Mucosa of stomach (tissue), 1 donor: ENCODE data around the gene IBA57.
"Not testable (repeated sequence)": the region's sequence is repeated elsewhere in the genome, so short reads cannot be mapped to it uniquely, and the experiment has no call there.

Experiments
- H3K27me3 ChIP-seq: one replicate; pipeline ENCODE4 v1.7.0; 2013; ENCODE audit warnings: mild to moderate bottlenecking, low read length; ENCODE audit not compliant: control insufficient read depth, insufficient read depth
- H3K36me3 ChIP-seq: one replicate; pipeline ENCODE4 v1.7.0; 2013; ENCODE audit warnings: low read length; ENCODE audit not compliant: control insufficient read depth, insufficient read depth
- H3K4me1 ChIP-seq: one replicate; pipeline ENCODE4 v1.7.0; 2013; ENCODE audit warnings: mild to moderate bottlenecking, low read length; ENCODE audit not compliant: control insufficient read depth, insufficient read depth
- H3K4me3 ChIP-seq: one replicate; pipeline ENCODE4 v1.7.0; 2013; ENCODE audit warnings: low read length
- H3K9ac ChIP-seq: one replicate; pipeline ENCODE4 v1.7.0; 2013; ENCODE audit warnings: mild to moderate bottlenecking, low read length, moderate library complexity
- H3K9me3 ChIP-seq: one replicate; pipeline ENCODE4 v1.7.0; 2013; ENCODE audit warnings: mild to moderate bottlenecking, low read length, moderate library complexity; ENCODE audit not compliant: control insufficient read depth
- donor health status: Pancreatic carcinoma.

The IBA57 gene

DNA sequence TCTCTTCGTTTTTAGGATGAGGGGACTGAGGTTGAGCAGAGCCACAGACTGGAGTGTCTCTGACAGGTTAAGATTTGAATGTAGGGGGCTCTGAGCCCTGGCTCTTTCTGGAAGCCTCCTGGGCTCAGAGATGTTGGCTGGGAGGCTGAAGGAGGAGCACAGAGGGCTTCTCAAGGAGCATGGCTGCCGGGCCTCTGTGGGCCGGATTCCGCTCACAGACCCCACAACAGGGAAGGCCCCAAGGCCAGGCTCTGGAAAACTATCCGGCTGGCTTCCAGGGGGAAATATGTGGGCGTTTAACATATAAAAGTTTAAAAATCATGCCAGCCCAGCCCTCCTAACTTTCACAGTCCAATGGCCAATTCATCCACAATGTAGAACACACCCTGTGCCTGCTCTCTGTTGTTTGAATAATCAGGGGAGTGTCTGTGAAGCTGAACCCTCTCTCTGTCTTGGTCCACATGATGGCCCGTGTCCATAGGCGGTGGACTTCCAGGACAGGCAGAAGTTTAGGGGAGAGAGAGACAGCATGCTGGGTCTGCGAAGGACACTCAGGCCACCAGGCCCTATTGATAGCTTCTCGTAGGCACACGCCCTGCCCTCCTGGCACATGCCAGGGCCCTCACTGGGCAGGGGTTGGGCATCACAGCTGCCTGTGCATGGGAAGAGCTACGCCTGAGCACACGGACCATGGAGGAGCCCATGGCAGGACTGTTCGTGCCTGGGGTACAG is 53.1 kb downstream of the IBA57 start:
- Histone ChIP-seq H3K4me3 (no peak overlapping the region), H3K36me3 (no peaks in the 10 kb centered on the region), H3K4me1 (no peaks in the 10 kb centered on the region), H3K9ac (no peak overlapping the region), H3K27me3 (no peaks in the 10 kb centered on the region), H3K9me3 (no peaks in the 10 kb centered on the region)

GRCh38 chr1:228219245-228219961 is 53.8 kb downstream of the IBA57 start:
- Histone ChIP-seq H3K9me3 (no peaks in the 10 kb centered on the region), H3K4me1 (no peaks in the 10 kb centered on the region), H3K36me3 (no peaks in the 10 kb centered on the region), H3K27me3 (no peaks in the 10 kb centered on the region), H3K4me3 (no peak overlapping the region), H3K9ac (no peak overlapping the region)

- no peaks in the 10 kb centered on the region for H3K4me1 ChIP-seq
- no peak overlapping the region for H3K9ac ChIP-seq
- H3K36me3 ChIP-seq: no peaks in the 10 kb centered on the region
- no peaks in the 10 kb centered on the region for H3K9me3 ChIP-seq
- H3K27me3 ChIP-seq: no peaks in the 10 kb centered on the region
- no peak overlapping the region for H3K4me3 ChIP-seq
Measured at GRCh38 chr1:228219962-228220780, 54.6 kb downstream of the IBA57 start.

DNA sequence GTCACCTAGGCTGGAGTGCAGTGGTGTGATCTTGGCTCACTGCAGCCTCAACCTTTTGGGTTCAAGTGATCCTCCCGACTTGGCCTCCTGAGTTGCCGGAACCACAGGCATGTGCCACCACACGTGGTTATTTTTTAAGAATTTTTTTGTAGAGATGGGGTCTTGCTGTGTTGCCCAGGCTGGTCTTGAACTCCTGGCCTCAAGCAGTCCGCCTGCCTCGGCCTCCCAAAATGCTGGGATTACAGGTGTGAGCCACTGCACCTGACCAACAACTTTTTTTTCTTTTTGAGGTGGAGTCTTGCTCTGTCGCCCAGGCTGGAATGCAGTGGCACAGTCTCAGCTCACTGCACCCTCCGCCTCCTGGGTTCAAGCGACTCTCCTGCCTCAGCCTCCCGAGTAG is 55.5 kb downstream of the IBA57 start:
- not testable (repeated sequence) for H3K27me3 ChIP-seq, H3K9ac ChIP-seq, H3K4me3 ChIP-seq, H3K36me3 ChIP-seq, H3K4me1 ChIP-seq, H3K9me3 ChIP-seq

DNA sequence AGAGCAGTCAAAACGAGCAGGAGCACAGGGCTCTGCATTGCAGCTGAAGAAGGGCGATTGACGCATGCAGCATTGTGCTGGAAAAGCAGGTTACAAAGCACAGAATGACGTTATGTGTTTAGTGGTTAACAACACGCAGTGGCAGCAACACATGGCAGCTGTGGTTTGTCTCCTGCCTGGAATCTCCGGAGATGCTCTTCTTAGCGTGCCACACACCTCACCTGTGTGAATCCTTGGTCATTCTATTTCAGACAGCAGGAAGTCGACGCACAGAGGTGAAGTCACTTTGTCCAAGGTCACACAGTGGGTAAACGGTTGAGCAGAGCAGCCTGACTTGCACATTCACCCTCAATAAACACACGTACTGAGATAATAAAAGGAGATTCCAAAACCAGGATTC is 56.9 kb downstream of the IBA57 start:
- Histone ChIP-seq H3K9me3 (no peaks in the 10 kb centered on the region), H3K4me3 (no peak overlapping the region), H3K9ac (no peak overlapping the region), H3K36me3 (no peaks in the 10 kb centered on the region), H3K27me3 (no peaks in the 10 kb centered on the region), H3K4me1 (peaks cover 3% of the 10 kb centered on the region)

DNA sequence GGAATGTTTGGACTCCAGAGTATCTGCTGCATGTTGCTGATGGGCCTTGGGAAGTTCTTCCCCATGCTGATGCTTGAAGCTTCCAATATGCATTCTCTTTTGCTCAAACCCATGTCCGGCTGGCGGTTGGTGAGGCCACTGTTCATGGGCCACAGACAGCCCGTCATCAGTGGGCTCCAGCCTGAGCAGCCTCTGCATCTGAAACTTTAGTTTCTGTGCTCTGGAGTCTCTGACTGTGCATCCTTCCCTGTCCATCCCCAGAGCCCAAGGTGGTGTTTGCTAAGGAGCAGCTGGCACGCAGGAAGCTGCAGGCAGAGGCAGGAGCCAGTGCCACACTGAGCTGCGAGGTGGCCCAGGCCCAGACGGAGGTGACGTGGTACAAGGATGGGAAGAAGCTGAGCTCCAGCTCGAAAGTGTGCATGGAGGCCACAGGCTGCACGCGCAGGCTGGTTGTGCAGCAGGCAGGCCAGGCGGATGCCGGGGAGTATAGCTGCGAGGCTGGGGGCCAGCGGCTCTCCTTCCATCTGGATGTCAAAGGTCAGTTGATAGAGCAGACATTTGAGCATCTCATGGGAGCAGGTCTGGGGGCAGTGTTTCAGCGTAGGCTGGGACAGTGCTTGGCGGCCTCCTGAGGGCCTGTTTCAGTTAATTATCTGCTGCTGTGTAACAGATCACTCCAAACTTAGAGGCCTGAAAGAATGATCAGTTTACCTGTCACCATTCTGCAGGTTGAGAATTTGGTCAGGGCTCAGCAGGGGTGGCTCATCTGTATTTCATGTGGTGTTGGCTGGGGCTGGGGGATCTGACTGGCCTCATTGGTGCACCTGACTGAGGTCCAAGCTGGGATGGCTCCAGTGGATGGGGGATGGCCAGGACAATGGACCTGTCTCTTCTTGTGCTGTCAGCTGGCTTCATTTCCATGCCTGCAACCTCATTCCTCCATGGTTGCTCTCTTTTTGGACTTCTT is 58.9 kb downstream of the IBA57 start:
- no peaks in the 10 kb centered on the region for H3K27me3 ChIP-seq
- H3K4me1 ChIP-seq: peaks cover 4% of the 10 kb centered on the region
- H3K4me3 ChIP-seq: no peak overlapping the region
- no peaks in the 10 kb centered on the region for H3K36me3 ChIP-seq
- H3K9ac ChIP-seq: no peak overlapping the region
- no peaks in the 10 kb centered on the region for H3K9me3 ChIP-seq

GRCh38 chr1:228225165-228225710 is 59.6 kb downstream of the IBA57 start:
- Histone ChIP-seq H3K9ac (no peak overlapping the region), H3K9me3 (no peaks in the 10 kb centered on the region), H3K36me3 (no peaks in the 10 kb centered on the region), H3K4me1 (peaks cover 4% of the 10 kb centered on the region), H3K4me3 (no peak overlapping the region), H3K27me3 (no peaks in the 10 kb centered on the region)

DNA sequence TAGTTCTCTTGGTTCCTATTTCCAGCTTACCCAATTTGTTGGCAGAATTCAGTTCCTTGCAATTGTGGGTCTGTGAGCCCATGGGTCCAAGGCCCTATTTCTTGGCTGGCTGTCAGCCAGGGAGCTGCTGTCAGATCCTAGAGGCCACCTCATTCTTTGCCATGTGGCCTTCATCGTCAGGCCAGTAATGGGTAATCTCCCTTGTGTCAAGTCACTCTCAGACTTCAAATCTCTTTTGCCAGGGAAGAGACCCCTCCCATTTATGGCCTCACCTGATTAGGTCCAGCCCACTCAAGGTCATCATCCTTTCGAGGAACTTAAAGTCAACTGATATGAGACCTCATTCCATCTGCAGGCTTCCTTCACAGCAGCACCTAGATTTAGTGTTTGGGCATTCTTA is 60.1 kb downstream of the IBA57 start:
- Histone ChIP-seq H3K9me3 (no peaks in the 10 kb centered on the region), H3K27me3 (no peaks in the 10 kb centered on the region), H3K4me3 (no peak overlapping the region), H3K36me3 (no peaks in the 10 kb centered on the region), H3K9ac (no peak overlapping the region), H3K4me1 (peaks cover 4% of the 10 kb centered on the region)

- no peaks in the 10 kb centered on the region for H3K36me3 ChIP-seq
- H3K9ac ChIP-seq: no peak overlapping the region
- no peak overlapping the region for H3K4me3 ChIP-seq
- H3K9me3 ChIP-seq: no peaks in the 10 kb centered on the region
- peaks cover 4% of the 10 kb centered on the region for H3K4me1 ChIP-seq
- no peaks in the 10 kb centered on the region for H3K27me3 ChIP-seq
Measured at GRCh38 chr1:228226141-228226874, 60.7 kb downstream of the IBA57 start.

GRCh38 chr1:228226956-228227791 is 61.6 kb downstream of the IBA57 start:
- no peaks in the 10 kb centered on the region for H3K27me3 ChIP-seq
- no peak overlapping the region for H3K9ac ChIP-seq
- H3K4me1 ChIP-seq: peaks cover 4% of the 10 kb centered on the region
- H3K36me3 ChIP-seq: no peaks in the 10 kb centered on the region
- H3K4me3 ChIP-seq: no peak overlapping the region
- no peaks in the 10 kb centered on the region for H3K9me3 ChIP-seq
